HEK293T (cell line): ENCODE measurements around the gene DNPEP.

Experiments
- CTCF ChIA-PET: fragments of 350-600 bp; formaldehyde crosslinking; extraction: SDS; loops from one replicate; lab custom pipeline; 2021; ENCODE audit warnings: antibody characterized with exemption, inconsistent platforms; lab: Yijun Ruan, JAX
- POLR2A ChIA-PET: fragments of 350-600 bp; formaldehyde crosslinking; extraction: SDS; loops from one replicate; lab custom pipeline; 2020; ENCODE audit warnings: antibody characterized with exemption, inconsistent platforms; lab: Yijun Ruan, JAX
- DNase-seq: peaks from one replicate; pipeline ENCODE4 v3.0.0; 2012; ENCODE audit warnings: mixed read lengths; ENCODE audit errors: extremely low spot score
- ARNT ChIP-seq: fragments of 450-650 bp; IDR thresholded peaks from 2 replicates; pipeline ENCODE4 v1.6.1; 2017; ENCODE audit warnings: mild to moderate bottlenecking
- BHLHE40 ChIP-seq: fragments of 450-650 bp; IDR thresholded peaks from 2 replicates; pipeline ENCODE4 v1.6.1; 2016; ENCODE audit warnings: mild to moderate bottlenecking, moderate library complexity, borderline replicate concordance
- CTBP1 ChIP-seq: fragments of 450-650 bp; IDR thresholded peaks from 2 replicates; pipeline ENCODE4 v1.6.1; 2016; ENCODE audit warnings: borderline replicate concordance
- ELF4 ChIP-seq: fragments of 450-650 bp; IDR thresholded peaks from 2 replicates; pipeline ENCODE4 v1.6.1; 2017; ENCODE audit warnings: antibody characterized with exemption
- FOXA1 ChIP-seq: fragments of 450-650 bp; IDR thresholded peaks from 2 replicates; pipeline ENCODE4 v1.6.1; 2016; ENCODE audit warnings: mild to moderate bottlenecking
- FOXK2 ChIP-seq: fragments of 450-650 bp; IDR thresholded peaks from 2 replicates; pipeline ENCODE4 v1.6.1; 2016; ENCODE audit warnings: mild to moderate bottlenecking
- FOXM1 ChIP-seq: fragments of 450-650 bp; IDR thresholded peaks from 2 replicates; pipeline ENCODE4 v1.6.1; 2017; ENCODE audit warnings: mild to moderate bottlenecking, borderline replicate concordance
- HDGF ChIP-seq: fragments of 450-650 bp; IDR thresholded peaks from 2 replicates; pipeline ENCODE4 v1.6.1; 2017; ENCODE audit warnings: antibody characterized with exemption, borderline replicate concordance
- L3MBTL2 ChIP-seq: fragments of 450-650 bp; conservative IDR thresholded peaks from 2 replicates; pipeline ENCODE4 v1.6.1; 2016; ENCODE audit warnings: mild to moderate bottlenecking
- LEF1 ChIP-seq: fragments of 450-650 bp; IDR thresholded peaks from 2 replicates; pipeline ENCODE4 v1.6.1; 2017; ENCODE audit warnings: mild to moderate bottlenecking, borderline replicate concordance
- NFRKB ChIP-seq: fragments of 450-650 bp; IDR thresholded peaks from 2 replicates; pipeline ENCODE4 v1.6.1; 2016; ENCODE audit warnings: mild to moderate bottlenecking, moderate library complexity
- PKNOX1 ChIP-seq: fragments of 450-650 bp; IDR thresholded peaks from 2 replicates; pipeline ENCODE4 v1.6.1; 2016
- SP1 ChIP-seq: fragments of 450-650 bp; IDR thresholded peaks from 2 replicates; pipeline ENCODE4 v1.6.1; 2017
- SUZ12 ChIP-seq: fragments of 450-650 bp; IDR thresholded peaks from 2 replicates; pipeline ENCODE4 v1.6.1; 2016; ENCODE audit warnings: mild to moderate bottlenecking
- TARDBP ChIP-seq: fragments of 450-650 bp; IDR thresholded peaks from 2 replicates; pipeline ENCODE4 v1.6.1; 2016
- ZNF384 ChIP-seq: fragments of 450-650 bp; IDR thresholded peaks from 2 replicates; pipeline ENCODE4 v1.6.1; 2016

Gene DNPEP

GRCh38 chr2:219381448-219381847 lies 6.3 kb downstream of the DNPEP start:
- ChIA-PET POLR2A (no interaction called here), CTCF (no interaction called here)
- TF ChIP-seq CTBP1: no peak
- TF ChIP-seq FOXK2: no peak
- TF ChIP-seq PKNOX1: no peak
- no peak for TF ChIP-seq HDGF
- TF ChIP-seq ZNF384: no peak
- no peak for TF ChIP-seq FOXM1
- no peak for TF ChIP-seq BHLHE40
- TF ChIP-seq FOXA1: no peak
- no peak for TF ChIP-seq L3MBTL2
- no peak for TF ChIP-seq TARDBP
- no peak for TF ChIP-seq ELF4
- no peak for DNase-seq

- ChIA-PET CTCF (no interaction called here), POLR2A (no interaction called here)
- TF ChIP-seq TARDBP (no peak), PKNOX1 (no peak), SP1 (no peak), BHLHE40 (no peak), L3MBTL2 (no peak)
- no peak for DNase-seq
Observed at GRCh38 chr2:219380926-219381325, 6.8 kb downstream of the DNPEP start.

GRCh38 chr2:219378163-219378851 lies 9.4 kb downstream of the DNPEP start:
- TF ChIP-seq CTBP1: no peak
- no peak for TF ChIP-seq SUZ12
- no peak for TF ChIP-seq TARDBP
- no peak for TF ChIP-seq PKNOX1
- TF ChIP-seq ELF4: no peak
- no peak for TF ChIP-seq FOXK2
- no peak for TF ChIP-seq FOXM1
- no peak for TF ChIP-seq LEF1
- TF ChIP-seq NFRKB: no peak
- TF ChIP-seq BHLHE40: no peak
- TF ChIP-seq ARNT: no peak
- TF ChIP-seq FOXA1: no peak
- TF ChIP-seq L3MBTL2: no peak
- no peak for TF ChIP-seq HDGF
- ChIA-PET CTCF (interaction anchor here (0.6 kb wide), 1 partner anchor 258 kb away, joined by 3 read pairs; no protein-coding TSS in a partner anchor), POLR2A (interaction anchor here (1.6 kb wide), 1 partner anchor 9 kb away, joined by 5 read pairs; the partner anchor contains the start of gene DNPEP)
- DNase-seq: no peak

GRCh38 chr2:219369447-219369861 lies 18.3 kb downstream of the DNPEP start:
- ChIA-PET POLR2A (no interaction called here), CTCF (interaction anchor here (0.6 kb wide), 1 partner anchor 326 kb away, joined by 4 read pairs; no protein-coding TSS in a partner anchor)
- no peak for DNase-seq
- TF ChIP-seq SUZ12: no peak
- TF ChIP-seq PKNOX1: no peak

GRCh38 chr2:219368690-219369191 lies 19.0 kb downstream of the DNPEP start:
- DNase-seq: no peak
- CTCF ChIA-PET: no interaction called here
- POLR2A ChIA-PET: no interaction called here
- TF ChIP-seq TARDBP: no peak
- no peak for TF ChIP-seq FOXA1
- no peak for TF ChIP-seq ELF4
- TF ChIP-seq ZNF384: no peak
- no peak for TF ChIP-seq FOXK2
- TF ChIP-seq ARNT: no peak
- TF ChIP-seq SP1: no peak

- DNase-seq: no peak
- CTCF ChIA-PET: no interaction called here
- TF ChIP-seq TARDBP: no peak
- TF ChIP-seq SUZ12: no peak
- TF ChIP-seq SP1: no peak
- no peak for TF ChIP-seq PKNOX1
- TF ChIP-seq ELF4: no peak
- TF ChIP-seq ARNT: no peak
- TF ChIP-seq FOXM1: no peak
- no peak for TF ChIP-seq NFRKB
- TF ChIP-seq CTBP1: no peak
- no peak for TF ChIP-seq L3MBTL2
- no peak for TF ChIP-seq BHLHE40
- TF ChIP-seq FOXA1: no peak
- no peak for TF ChIP-seq LEF1
- TF ChIP-seq FOXK2: no peak
- no peak for TF ChIP-seq HDGF
- TF ChIP-seq ZNF384: no peak
- POLR2A ChIA-PET: interaction anchor here (1.4 kb wide), 1 partner anchor 68 kb away, joined by 3 read pairs; no protein-coding TSS in a partner anchor
Observed at GRCh38 chr2:219362524-219363164, 25.1 kb downstream of the DNPEP start.
